ENCODE data around the gene COX6A1.
A peak's percentile ranks its signal among the peaks of the same experiment; 100 is the strongest.

The COX6A1 gene

GRCh38 chr12:120437735-120438494 is at the start of gene COX6A1:
TSS of gene COX6A1 (plus strand) at chr12:120438113. CDS start at chr12:120438127, 14 bp downstream.
- DNase-seq (ENCODE audit: low read depth in 2 of 2) = peak; percentile 90 to 94

GRCh38 chr12:120388691-120389481 is 49.0 kb upstream of the COX6A1 start:
- DNase-seq (ENCODE audit: low read depth in 2 of 2) = no peak

- no peak for DNase-seq (ENCODE audit: low read depth in 2 of 2)
Observed at GRCh38 chr12:120390540-120391120, 47.3 kb upstream of the COX6A1 start.

GRCh38 chr12:120394483-120395367 is 43.2 kb upstream of the COX6A1 start:
- no peak for DNase-seq (ENCODE audit: low read depth in 2 of 2)

- no peak for DNase-seq (ENCODE audit: low read depth in 2 of 2)
Observed at GRCh38 chr12:120397824-120398540, 39.9 kb upstream of the COX6A1 start.

- DNase-seq (ENCODE audit: low read depth in 2 of 2) = no peak
Observed at GRCh38 chr12:120399531-120399930, 38.4 kb upstream of the COX6A1 start.

- no peak for DNase-seq (ENCODE audit: low read depth in 2 of 2)
Observed at GRCh38 chr12:120402217-120402616, 35.7 kb upstream of the COX6A1 start.

GRCh38 chr12:120403869-120404268 is 34.0 kb upstream of the COX6A1 start:
- no peak for DNase-seq (ENCODE audit: low read depth in 2 of 2)

GRCh38 chr12:120404271-120404670 is 33.6 kb upstream of the COX6A1 start:
- no peak for DNase-seq (ENCODE audit: low read depth in 2 of 2)

- no peak for DNase-seq (ENCODE audit: low read depth in 2 of 2)
Observed at GRCh38 chr12:120406069-120406468, 31.8 kb upstream of the COX6A1 start.

GRCh38 chr12:120406553-120406952 is 31.4 kb upstream of the COX6A1 start:
- DNase-seq (ENCODE audit: low read depth in 2 of 2) = no peak

- no peak for DNase-seq (ENCODE audit: low read depth in 2 of 2)
Observed at GRCh38 chr12:120408771-120409170, 29.1 kb upstream of the COX6A1 start.

- DNase-seq (ENCODE audit: low read depth in 2 of 2) = no peak
Observed at GRCh38 chr12:120412421-120412820, 25.5 kb upstream of the COX6A1 start.

GRCh38 chr12:120413901-120414695 is 23.8 kb upstream of the COX6A1 start:
- no peak for DNase-seq (ENCODE audit: low read depth in 2 of 2)

- DNase-seq (ENCODE audit: low read depth in 2 of 2) = no peak
Observed at GRCh38 chr12:120416490-120417216, 21.3 kb upstream of the COX6A1 start.

- no peak for DNase-seq (ENCODE audit: low read depth in 2 of 2)
Observed at GRCh38 chr12:120417917-120418580, 19.9 kb upstream of the COX6A1 start.

GRCh38 chr12:120421701-120422100 is 16.2 kb upstream of the COX6A1 start:
- no peak for DNase-seq (ENCODE audit: low read depth in 2 of 2)

- DNase-seq (ENCODE audit: low read depth in 2 of 2) = no peak
Observed at GRCh38 chr12:120422892-120423456, 14.9 kb upstream of the COX6A1 start.

- no peak for DNase-seq (ENCODE audit: low read depth in 2 of 2)
Observed at GRCh38 chr12:120425797-120426196, 12.1 kb upstream of the COX6A1 start.

Data from stimulated activated CD4-positive, alpha-beta T cell treated with anti-CD3 and anti-CD28 coated beads, Interleukin-1b, Interleukin-23, amount 100 ng/mL, for 1 hour (primary cell).